ENCODE measurements around the gene PLCG1. TPM values are rescaled to one million over a fixed set of nuclear protein-coding genes. Genes with fewer than 3 reads are reported as not detected.
A peak's percentile ranks its signal among the peaks of the same experiment; 100 is the strongest.

The PLCG1 gene
- total and polyA plus RNA-seq, 9 of the 15 experiments (the other 6 are each of a cell fraction or from before 2014, with no cell fraction given) = 1.7 to 67.0 (median 34.8) TPM

GRCh38 chr20:41173161-41173721, 35.9 kb downstream of the PLCG1 start (continued):
- TF ChIP-seq CTCFL (IDR thresholded peaks at IDR 0.05; ENCODE audit: borderline replicate concordance, insufficient read depth, low read depth, low read length, poor library complexity, severe bottlenecking) = peak; percentile 73
- TF ChIP-seq RCOR1 (IDR thresholded peaks at IDR 0.05; ENCODE audit: borderline replicate concordance in 1 of 2, low read depth in 2 of 2, low read length in 2 of 2) = peak in 1 of 2 experiments; percentile 34; a peak in 1 of 4 replicates
- no peak for TF ChIP-seq FOXK2 (conservative IDR thresholded peaks at IDR 0.05 in 1 of 2, IDR thresholded peaks at IDR 0.05 in 1 of 2; ENCODE audit: low read depth in 2 of 2)
- no peak for TF ChIP-seq KDM1A (IDR thresholded peaks at IDR 0.05)
- no peak for TF ChIP-seq DNMT1 (IDR thresholded peaks at IDR 0.05)
- no peak for TF ChIP-seq ZNF717 (CRISPR knock-in tag; IDR thresholded peaks at IDR 0.05)
- TF ChIP-seq TBP (optimal IDR thresholded peaks at IDR 0.05; ENCODE audit: low read depth, low read length) = no peak
- TF ChIP-seq TBL1XR1 (IDR thresholded peaks at IDR 0.05; ENCODE audit: low read length in 2 of 2) = 0 out of 4 replicates have a peak, but pooled peaks of 1 of the 2 experiments have one; percentile 26
- TF ChIP-seq CBFB (CRISPR knock-in tag; IDR thresholded peaks at IDR 0.05) = no peak
- no peak for TF ChIP-seq TEAD2 (tag; IDR thresholded peaks at IDR 0.05)
- TF ChIP-seq CREB3 (tag; conservative IDR thresholded peaks at IDR 0.05; ENCODE audit: low read depth) = no peak
- TF ChIP-seq SRSF9 (IDR thresholded peaks at IDR 0.05; ENCODE audit: borderline replicate concordance, low read depth, low read length) = no peak
- TF ChIP-seq CBFA2T2 (conservative IDR thresholded peaks at IDR 0.05) = no peak
- TF ChIP-seq RBM15 (IDR thresholded peaks at IDR 0.05; ENCODE audit: insufficient read depth, low read length) = no peak
- no peak for TF ChIP-seq CCNT2 (IDR thresholded peaks at IDR 0.05; ENCODE audit: borderline replicate concordance, extremely low read depth, insufficient read length, low read depth, low read length)
- TF ChIP-seq YY1 (IDR thresholded peaks at IDR 0.05; ENCODE audit: borderline replicate concordance in 1 of 3, control insufficient read depth in 1 of 3, extremely low read depth in 1 of 3, insufficient read depth in 3 of 3, insufficient read length in 1 of 3, insufficient replicate concordance in 2 of 3, low read depth in 1 of 3, low read length in 2 of 3) = peak in 1 of 3 experiments; percentile 26
- TF ChIP-seq PRPF4 (IDR thresholded peaks at IDR 0.05; ENCODE audit: insufficient read depth, low read depth, low read length, poor library complexity, severe bottlenecking) = no peak
- no peak for TF ChIP-seq GMEB1 (CRISPR knock-in tag; IDR thresholded peaks at IDR 0.05)
- no peak for TF ChIP-seq ARHGAP35 (IDR thresholded peaks at IDR 0.05; ENCODE audit: partially characterized antibody)
- no peak for TF ChIP-seq ARNT (IDR thresholded peaks at IDR 0.05)
- TF ChIP-seq EZH2 (IDR thresholded peaks at IDR 0.05; ENCODE audit: borderline replicate concordance, low read depth, low read length) = no peak
- no peak for TF ChIP-seq ATF1 (CRISPR knock-in tag; IDR thresholded peaks at IDR 0.05)
- TF ChIP-seq ATF1 (tag; IDR thresholded peaks at IDR 0.05) = no peak
- TF ChIP-seq HNRNPUL1 (IDR thresholded peaks at IDR 0.05; ENCODE audit: low read length) = no peak
- peak; percentile 85; the same call in 1 of the 2 replicates for TF ChIP-seq STAG1 (CRISPR knock-in tag; IDR thresholded peaks at IDR 0.05; ENCODE audit: borderline replicate concordance)
